GM13977 (cell line): ENCODE results near the gene CDKL2.

Experiments
- DNase-seq: peaks from one replicate; pipeline ENCODE4 v3.0.0; 2012; ENCODE audit warnings: low spot score
- CTCF ChIP-seq: IDR thresholded peaks from 2 replicates; pipeline ENCODE4 v1.5.1; 2012; ENCODE audit warnings: mild to moderate bottlenecking, control low read depth; ENCODE audit not compliant: insufficient read depth; ENCODE audit errors: extremely low read depth, missing control alignments
- in situ Hi-C: fragments of 300-500 bp; cut with MboI; formaldehyde crosslinking; loops from one replicate; pipeline ENCODE4 v1.12.0; 2022; ENCODE audit warnings: low sequenced_read_pairs, low pct_unique_long_range_greater_than_20kb, mixed read lengths, inconsistent platforms; ENCODE audit not compliant: unreplicated experiment

Gene CDKL2

GRCh38 chr4:75630937-75631329 lies 605 bp upstream of the CDKL2 start:
- in situ Hi-C loops: no loop called here
- no peak for TF ChIP-seq CTCF
- DNase-seq: no peak

GRCh38 chr4:75629239-75629638 lies 1.1 kb downstream of the CDKL2 start:
- no peak for TF ChIP-seq CTCF
- no peak for DNase-seq
- in situ Hi-C loops: no loop called here

- in situ Hi-C loops: no loop called here
- no peak for TF ChIP-seq CTCF
- no peak for DNase-seq
Measured at GRCh38 chr4:75623026-75623425, 7.3 kb downstream of the CDKL2 start.

GRCh38 chr4:75621715-75622114 lies 8.6 kb downstream of the CDKL2 start:
- no peak for TF ChIP-seq CTCF
- DNase-seq: no peak
- in situ Hi-C loops: no loop called here

- no peak for DNase-seq
- in situ Hi-C loops: no loop called here
- no peak for TF ChIP-seq CTCF
Measured at GRCh38 chr4:75612306-75612705, 18.0 kb downstream of the CDKL2 start.

- in situ Hi-C loops: no loop called here
- no peak for DNase-seq
- TF ChIP-seq CTCF: no peak
Measured at GRCh38 chr4:75605928-75606327, 24.4 kb downstream of the CDKL2 start.

GRCh38 chr4:75599647-75600046 lies 30.7 kb downstream of the CDKL2 start:
- no peak for TF ChIP-seq CTCF
- in situ Hi-C loops: no loop called here
- no peak for DNase-seq
